NCI-H1417 treated with DMSO at 0.1 percent for 48 hours (cell line): ENCODE data around the gene BSN.

ENCODE experiments used
- DNase-seq: peaks from one replicate; lab custom pipeline; 2025; lab: John Stamatoyannopoulos, UW

Gene BSN

GRCh38 chr3:49629866-49630265, 75.6 kb downstream of the BSN start:
- DNase-seq: no peak

DNA sequence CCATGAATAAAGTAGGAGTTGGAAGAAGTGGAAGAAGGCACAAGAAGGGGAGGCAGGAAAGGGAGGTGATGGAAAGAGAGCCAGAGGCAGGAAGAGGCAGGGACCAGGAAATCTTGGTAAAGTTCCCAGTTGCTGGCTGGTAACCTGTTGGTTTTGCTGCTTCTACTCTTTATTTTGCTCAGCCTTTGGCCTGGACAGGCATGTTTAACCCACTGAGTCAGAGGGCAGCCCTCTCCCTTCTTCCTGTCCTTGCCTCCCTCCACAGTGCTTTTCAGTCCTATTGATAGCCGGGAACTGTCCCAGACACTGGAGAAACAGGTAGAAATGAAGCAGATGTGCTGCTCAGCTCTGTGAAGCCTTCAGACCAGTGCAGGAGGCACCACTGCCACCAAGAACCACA, 76.5 kb downstream of the BSN start:
- DNase-seq: no peak

DNA sequence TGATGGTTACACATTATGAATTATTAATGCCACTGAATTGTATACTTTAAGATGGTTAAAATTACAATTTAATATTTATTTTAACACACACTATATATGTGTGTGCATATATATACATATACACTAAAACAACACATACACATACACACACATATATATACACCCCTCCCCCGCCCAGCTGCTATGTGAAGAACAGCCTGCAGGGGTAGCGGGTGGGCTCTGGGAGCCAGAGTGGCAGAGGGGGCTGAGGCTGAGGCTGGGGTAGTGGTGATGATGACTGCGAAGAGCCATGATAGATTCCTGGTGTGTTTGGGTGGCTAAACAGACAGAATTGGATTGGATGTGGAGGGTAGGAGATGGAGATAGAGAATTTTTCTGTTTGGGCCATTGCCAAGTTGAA, 80.5 kb downstream of the BSN start:
- DNase-seq: no peak

DNA sequence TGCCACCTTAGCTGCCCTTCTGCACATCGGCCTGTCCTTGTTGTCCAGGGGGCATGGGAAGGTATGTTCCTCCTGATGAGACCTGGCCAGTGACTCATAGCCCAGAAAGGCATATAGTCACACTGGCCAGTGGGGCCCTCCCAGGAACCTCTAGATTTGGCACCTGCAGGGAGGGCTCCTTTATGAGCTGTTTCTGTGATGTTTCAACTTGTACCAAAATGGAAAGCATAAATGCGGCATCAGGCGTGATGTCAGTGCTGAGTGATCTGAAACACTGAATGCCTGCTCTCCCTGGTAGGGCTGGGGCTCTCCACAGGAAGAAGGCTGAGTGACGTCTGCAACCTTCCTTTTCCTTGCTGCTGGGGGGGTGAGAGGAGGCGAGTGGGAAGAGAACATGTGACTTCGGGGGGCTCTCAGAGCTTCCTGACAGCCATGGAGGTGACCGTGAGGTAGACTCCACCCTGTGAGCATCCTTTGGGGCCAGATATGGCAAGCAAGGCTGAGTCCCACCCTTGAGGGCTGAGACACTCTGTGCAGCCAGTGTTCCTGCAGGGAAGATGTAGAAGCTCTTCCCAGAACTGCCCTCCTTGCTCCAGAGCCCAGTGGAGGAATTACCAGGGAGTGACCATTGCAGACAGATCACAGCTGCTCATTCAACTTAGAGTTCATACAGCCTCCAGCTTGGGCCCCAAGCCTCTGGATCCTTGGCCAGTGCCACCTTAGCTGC, 82.8 kb downstream of the BSN start:
- no peak for DNase-seq

DNA sequence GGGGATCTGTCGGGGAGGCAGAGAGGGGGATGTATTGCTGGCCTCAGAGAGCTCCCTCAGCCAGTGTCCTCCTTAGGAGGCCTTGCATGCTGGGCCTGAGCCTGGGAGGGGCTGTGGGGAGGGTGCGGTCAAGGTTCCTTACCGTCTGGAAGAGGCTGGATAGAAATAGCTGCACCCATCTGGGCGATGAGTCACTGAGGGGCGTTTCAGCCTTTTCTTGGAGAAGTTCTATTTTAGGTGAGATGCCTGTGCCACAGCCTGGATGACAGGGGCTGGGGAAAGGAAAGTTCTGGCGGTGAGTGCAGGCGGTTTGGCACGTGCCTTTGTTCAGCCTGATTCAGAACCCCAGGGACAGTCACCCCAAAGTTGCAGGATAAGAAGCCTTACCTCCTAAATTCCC, 84.2 kb downstream of the BSN start:
- no peak for DNase-seq

GRCh38 chr3:49639551-49639950, 85.3 kb downstream of the BSN start:
- no peak for DNase-seq

DNA sequence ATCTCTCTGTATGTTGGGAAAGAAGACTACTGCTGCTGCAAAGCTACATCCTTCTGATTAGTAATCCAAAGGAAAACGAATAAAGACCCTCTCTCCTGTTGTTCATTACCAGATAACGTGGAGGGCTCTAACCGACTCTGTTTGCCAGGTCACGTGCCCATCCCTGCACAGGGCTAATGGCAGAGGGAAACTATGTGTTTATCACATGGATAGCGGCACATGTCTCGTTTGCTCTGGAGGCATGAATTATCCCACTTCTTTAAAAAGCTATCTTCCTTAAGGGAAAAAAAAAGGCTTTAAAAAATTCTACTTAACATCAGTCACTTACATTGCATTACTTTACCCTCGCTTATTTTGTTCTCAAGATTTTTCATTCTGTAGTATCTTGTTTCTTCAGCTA, 87.0 kb downstream of the BSN start:
- no peak for DNase-seq

DNA sequence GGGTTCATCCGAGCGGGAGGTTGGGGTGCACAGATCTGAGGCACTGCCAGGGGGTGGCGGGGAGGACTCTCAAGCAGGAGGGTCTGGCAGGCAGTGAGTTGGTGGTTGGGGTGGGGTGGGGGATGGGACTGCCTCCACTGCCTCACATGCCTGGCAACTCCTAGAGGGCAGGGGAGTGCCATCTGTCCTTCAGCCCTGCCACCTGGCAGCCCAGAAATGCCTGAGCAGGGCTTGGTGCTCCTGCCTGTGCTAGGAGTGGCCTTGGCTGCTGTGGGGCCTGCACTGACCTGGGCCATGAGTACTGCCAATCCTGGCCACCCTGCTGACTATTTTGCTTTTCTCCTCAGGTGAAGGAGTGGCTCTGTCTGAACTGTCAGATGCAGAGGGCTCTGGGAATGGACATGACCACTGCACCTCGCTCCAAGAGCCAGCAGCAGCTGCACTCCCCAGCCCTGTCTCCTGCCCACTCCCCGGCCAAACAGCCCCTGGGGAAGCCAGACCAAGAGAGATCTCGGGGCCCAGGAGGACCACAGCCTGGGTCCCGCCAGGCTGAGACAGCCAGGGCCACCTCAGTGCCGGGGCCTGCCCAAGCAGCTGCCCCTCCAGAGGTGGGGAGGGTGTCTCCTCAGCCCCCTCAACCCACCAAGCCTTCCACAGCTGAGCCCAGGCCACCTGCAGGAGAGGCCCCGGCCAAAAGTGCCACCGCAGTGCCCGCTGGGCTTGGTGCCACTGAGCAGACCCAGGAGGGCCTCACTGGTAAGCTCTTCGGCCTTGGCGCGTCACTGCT, 87.8 kb downstream of the BSN start:
- no peak for DNase-seq

DNA sequence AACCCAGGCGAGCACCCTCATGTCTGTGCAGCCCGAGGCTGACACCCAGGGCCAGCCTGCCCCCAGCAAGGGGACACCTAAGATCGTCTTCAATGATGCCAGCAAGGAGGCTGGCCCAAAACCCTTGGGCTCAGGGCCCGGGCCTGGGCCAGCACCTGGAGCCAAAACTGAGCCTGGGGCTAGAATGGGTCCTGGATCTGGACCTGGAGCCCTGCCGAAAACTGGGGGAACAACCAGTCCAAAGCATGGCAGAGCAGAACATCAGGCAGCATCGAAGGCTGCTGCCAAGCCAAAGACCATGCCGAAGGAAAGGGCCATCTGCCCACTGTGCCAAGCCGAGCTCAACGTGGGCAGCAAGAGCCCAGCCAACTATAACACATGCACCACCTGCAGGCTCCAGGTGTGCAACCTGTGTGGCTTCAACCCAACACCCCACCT, 88.5 kb downstream of the BSN start:
- no peak for DNase-seq

GRCh38 chr3:49644684-49645083, 90.4 kb downstream of the BSN start:
- DNase-seq: no peak

GRCh38 chr3:49646236-49646635, 92.0 kb downstream of the BSN start:
- no peak for DNase-seq

GRCh38 chr3:49647741-49648140, 93.5 kb downstream of the BSN start:
- DNase-seq: no peak

DNA sequence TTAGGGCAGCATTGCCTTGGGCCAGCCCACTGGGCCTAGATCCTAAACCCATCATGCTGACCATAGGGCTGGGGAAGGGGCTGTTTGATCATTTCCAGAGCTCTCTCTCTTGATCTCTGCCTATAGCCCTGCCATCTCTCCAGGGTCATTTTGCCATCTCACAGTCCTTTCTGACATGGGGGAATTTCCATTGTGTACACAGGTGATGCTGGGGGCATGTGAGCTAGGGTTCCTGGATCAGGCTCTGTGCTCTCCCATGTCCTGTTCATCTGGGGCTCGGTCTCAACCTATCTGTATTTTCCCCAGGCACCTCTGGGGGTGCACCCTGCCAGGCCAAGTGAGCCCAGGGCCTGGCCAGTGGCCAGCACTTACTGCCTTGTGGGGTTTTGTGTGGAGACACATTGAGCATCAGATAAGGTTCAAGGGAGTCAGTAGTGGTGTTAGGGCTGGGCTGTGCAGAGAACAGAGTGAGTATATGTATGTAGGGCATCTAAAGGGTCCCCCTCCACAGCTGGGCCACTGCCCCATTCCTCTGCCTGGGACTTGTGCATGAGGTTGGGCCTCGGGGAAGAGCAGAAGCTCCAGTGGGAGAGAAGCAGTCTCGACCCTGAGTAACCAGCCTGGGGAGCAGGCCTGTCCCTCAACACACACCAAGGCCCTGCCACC, 94.2 kb downstream of the BSN start:
- no peak for DNase-seq

DNA sequence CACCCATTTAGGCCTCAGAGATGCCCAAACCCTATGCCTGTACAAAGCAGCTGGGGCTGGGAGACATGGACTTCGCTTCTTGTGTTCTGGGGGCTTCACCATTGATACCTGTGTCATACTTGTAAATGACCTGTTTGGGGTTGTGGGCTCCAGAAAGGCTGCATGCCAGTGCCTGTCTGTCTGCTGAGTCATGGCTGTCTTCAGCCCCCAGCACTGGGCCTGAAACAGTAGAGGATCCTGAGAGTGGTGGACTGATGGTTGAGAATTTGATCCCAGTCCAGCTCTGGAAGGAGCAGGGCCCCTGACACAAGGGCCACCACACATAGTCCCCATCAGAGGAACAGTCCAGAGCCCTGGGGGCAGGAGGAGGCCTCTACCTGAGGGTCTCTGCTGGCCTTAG, 95.3 kb downstream of the BSN start:
- DNase-seq: no peak

DNA sequence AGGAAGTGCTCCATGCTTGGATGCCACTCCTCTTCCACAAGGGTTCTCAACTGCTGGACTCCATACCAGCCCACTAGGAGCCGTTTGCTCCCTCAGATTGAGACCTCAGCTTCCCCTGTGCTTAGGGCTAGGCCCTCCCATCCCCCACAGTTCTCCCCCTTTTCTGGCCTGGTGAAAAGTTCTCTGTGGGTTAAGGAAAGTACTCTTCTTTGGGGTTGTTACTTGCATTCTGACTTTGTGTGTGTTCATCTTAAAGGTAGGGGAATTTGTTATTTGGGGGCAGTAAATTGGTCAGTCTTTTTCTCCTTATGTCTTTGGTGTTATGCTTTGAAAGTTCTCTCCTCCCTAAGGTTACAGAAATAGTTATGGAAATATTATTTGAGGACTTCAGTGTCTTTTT, 95.9 kb downstream of the BSN start:
- DNase-seq: no peak

GRCh38 chr3:49650637-49651036, 96.4 kb downstream of the BSN start:
- no peak for DNase-seq

DNA sequence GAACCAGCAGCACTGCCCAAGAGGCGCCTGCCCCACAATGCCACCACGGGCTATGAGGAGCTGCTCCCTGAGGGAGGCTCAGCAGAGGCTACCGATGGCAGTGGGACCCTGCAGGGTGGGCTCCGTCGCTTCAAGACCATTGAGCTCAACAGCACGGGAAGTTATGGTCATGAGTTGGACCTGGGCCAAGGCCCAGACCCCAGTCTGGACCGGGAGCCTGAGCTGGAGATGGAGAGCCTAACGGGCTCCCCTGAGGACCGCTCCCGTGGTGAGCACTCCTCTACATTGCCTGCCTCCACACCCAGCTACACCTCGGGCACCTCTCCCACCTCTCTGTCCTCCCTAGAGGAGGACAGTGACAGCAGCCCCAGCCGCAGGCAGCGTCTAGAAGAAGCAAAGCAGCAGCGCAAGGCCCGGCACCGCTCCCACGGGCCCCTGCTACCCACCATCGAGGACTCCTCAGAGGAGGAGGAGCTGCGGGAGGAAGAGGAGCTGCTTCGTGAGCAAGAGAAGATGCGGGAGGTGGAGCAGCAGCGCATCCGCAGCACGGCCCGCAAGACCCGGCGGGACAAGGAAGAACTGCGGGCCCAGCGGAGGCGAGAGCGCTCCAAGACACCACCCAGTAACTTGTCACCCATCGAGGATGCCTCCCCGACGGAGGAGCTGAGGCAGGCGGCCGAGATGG, 98.1 kb downstream of the BSN start:
- no peak for DNase-seq

- no peak for DNase-seq
These were observed 98.7 kb downstream of the BSN start for GRCh38 chr3:49652903-49653415.

GRCh38 chr3:49653621-49654020, 99.3 kb downstream of the BSN start:
- no peak for DNase-seq

GRCh38 chr3:49654176-49654825, 100.0 kb downstream of the BSN start:
- DNase-seq: no peak

DNA sequence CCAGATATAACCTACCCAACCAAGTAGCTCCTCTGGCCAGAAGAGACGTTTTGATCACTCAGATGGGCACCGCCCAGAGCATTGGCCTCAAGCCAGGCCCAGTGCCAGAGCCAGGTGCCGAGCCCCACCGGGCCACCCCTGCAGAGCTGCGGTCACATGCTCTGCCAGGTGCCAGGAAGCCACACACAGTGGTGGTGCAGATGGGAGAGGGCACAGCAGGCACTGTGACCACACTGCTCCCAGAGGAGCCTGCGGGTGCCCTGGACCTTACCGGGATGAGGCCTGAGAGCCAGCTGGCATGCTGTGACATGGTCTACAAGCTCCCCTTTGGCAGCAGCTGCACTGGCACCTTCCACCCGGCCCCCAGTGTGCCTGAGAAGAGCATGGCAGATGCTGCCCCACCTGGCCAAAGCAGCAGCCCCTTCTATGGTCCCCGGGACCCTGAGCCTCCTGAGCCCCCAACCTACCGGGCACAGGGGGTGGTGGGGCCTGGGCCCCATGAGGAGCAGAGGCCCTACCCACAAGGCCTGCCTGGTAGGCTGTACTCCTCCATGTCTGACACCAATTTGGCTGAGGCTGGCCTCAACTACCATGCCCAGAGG, 100.8 kb downstream of the BSN start:
- DNase-seq: no peak
